Tibial nerve (tissue), 4 donors: ENCODE measurements around the gene ASGR2. TPM values are rescaled to one million over a fixed set of nuclear protein-coding genes. Genes with fewer than 3 reads are reported as not detected.

Experiments
- DNase-seq, 2 donors: peaks; one replicate each; pipeline ENCODE4 v3.0.0-alpha.2; 2019; ENCODE audit warnings: low spot score in 2 of 2
- H3K27ac ChIP-seq, 4 donors: fragments of 200-600 bp; sonication (generic) in 3 of 4; one replicate each; pipeline ENCODE4 v1.5.1; 2017 to 2019; ENCODE audit warnings: mild to moderate bottlenecking in 1 of 4
- H3K27me3 ChIP-seq, 2 donors: fragments of 200-600 bp; sonication (generic) in 1 of 2; one replicate each; pipeline versions ENCODE4 v1.5.1 to v1.6.0; 2017 to 2019
- H3K36me3 ChIP-seq, 3 donors: fragments of 200-600 bp; sonication (generic); one replicate each; pipeline ENCODE4 v1.5.1; 2018 to 2019
- H3K4me1 ChIP-seq, 4 donors: fragments of 200-600 bp; sonication (generic) in 3 of 4; one replicate each; pipeline ENCODE4 v1.5.1; 2017 to 2019
- H3K4me3 ChIP-seq, 4 donors: fragments of 200-600 bp; sonication (generic) in 3 of 4; one replicate each; pipeline ENCODE4 v1.5.1; 2017 to 2019; ENCODE audit warnings: mild to moderate bottlenecking in 1 of 4, moderate library complexity in 1 of 4
- H3K9me3 ChIP-seq, 4 donors: fragments of 200-600 bp; sonication (generic) in 3 of 4; one replicate each; pipeline ENCODE4 v1.5.1; 2017 to 2019
- CTCF ChIP-seq, 5 experiments: fragments of 200-600 bp in 3 of 5; fragments of 450-650 bp in 2 of 5; sonication (generic) in 3 of 5; IDR thresholded peaks; one replicate each; pipeline ENCODE4 v1.5.1; 2016 to 2019; ENCODE audit warnings: antibody characterized with exemption in 5 of 5, mild to moderate bottlenecking in 3 of 5, moderate library complexity in 2 of 5
- EP300 ChIP-seq, 2 donors: sonication (generic); formaldehyde crosslinking; IDR thresholded peaks; one replicate each; pipeline ENCODE4 v1.6.1; 2017; ENCODE audit warnings: antibody characterized with exemption in 2 of 2, mild to moderate bottlenecking in 1 of 2
- POLR2A ChIP-seq, 2 donors: fragments of 450-650 bp; IDR thresholded peaks; one replicate each; pipeline ENCODE4 v1.6.1; 2017; ENCODE audit warnings: antibody characterized with exemption in 2 of 2, mild to moderate bottlenecking in 2 of 2, moderate library complexity in 2 of 2
- WGBS, 2 donors: methylation state at CpG; one replicate each; pipeline ENCODE4 v1.1.5; 2018; 5-methylcytosine and 5-hydroxymethylcytosine counted together
- total RNA-seq, 4 donors: library from RNA; depleted of rRNA; stranded (reverse); fragments of >200 nt; gene quantifications; one replicate each; pipeline ENCODE4 v1.1.0, GENCODE V29; 2016

ASGR2 gene
- total RNA-seq, 4 donors from 2014 or later, result 0.60 TPM; not detected in 3

GRCh38 chr17:7110617-7111306 is 3.9 kb downstream of the ASGR2 start:
- TF ChIP-seq CTCF (IDR thresholded peaks at IDR 0.05), result no peak
- no peak for TF ChIP-seq POLR2A (IDR thresholded peaks at IDR 0.05)
- no peak for TF ChIP-seq EP300 (IDR thresholded peaks at IDR 0.05)

DNA sequence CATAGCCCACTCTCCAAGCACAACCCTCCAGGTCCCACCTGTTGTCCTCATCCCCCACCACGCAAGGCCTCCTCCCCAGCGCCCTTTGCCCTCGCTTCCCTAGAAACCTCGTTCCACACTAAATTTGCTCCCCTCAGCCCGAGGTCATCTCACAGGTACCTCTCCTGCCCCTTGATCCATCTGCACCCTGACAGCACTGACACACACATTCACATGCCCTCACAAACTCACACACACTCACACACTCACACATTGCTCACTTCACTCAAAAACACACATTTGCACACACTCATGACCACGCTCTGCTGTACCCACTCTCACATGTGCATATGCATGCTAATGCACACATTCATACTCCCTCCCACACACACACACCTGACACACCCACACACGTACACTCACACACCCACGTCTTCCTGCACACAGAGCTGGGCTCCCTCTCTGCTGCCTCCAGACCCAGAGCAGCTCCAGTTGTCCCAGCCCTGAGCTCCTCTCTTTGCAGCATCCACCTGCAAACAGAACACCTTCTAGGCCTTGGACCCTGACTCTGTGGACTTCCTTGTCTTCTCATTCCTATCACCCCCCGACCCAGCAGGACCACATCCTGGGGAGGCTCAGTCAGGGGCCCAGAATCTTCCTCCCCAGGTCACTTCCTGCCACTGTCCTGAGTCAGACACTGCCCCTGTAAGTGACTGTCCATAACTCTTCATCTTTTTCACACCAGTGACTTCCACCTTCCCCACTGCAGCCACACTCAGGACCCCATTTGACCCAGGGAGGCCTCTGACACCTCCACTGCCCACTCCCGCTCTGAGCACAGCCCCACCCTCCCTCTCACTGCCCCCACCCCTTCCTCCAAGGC is 4.9 kb downstream of the ASGR2 start:
- Histone ChIP-seq H3K27ac (no peak overlapping the region), H3K9me3 (no peaks in the 10 kb centered on the region), H3K4me1 (no peaks in the 10 kb centered on the region), H3K36me3 (no peaks in the 10 kb centered on the region), H3K4me3 (no peak overlapping the region), H3K27me3 (peaks cover 0 to 11% of the 10 kb centered on the region in 2 donors)
- no peak for DNase-seq
- TF ChIP-seq CTCF (IDR thresholded peaks at IDR 0.05) (no peak), EP300 (IDR thresholded peaks at IDR 0.05) (no peak), POLR2A (IDR thresholded peaks at IDR 0.05) (no peak)
- 70 to 77% methylated on average over 10 of the region's 10 CpGs for WGBS, 2 donors

More at GRCh38 chr17:7110617-7111306, 3.9 kb downstream of the ASGR2 start:
- Histone ChIP-seq H3K4me3 (no peak overlapping the region), H3K9me3 (no peaks in the 10 kb centered on the region), H3K36me3 (no peaks in the 10 kb centered on the region), H3K27ac (no peak overlapping the region), H3K27me3 (peaks cover 0 to 11% of the 10 kb centered on the region in 2 donors), H3K4me1 (peaks cover 0 to 2% (median 0%) of the 10 kb centered on the region in 4 donors)
- 44 to 48% methylated on average over 11 of the region's 11 CpGs for WGBS, 2 donors
- no peak for DNase-seq

DNA sequence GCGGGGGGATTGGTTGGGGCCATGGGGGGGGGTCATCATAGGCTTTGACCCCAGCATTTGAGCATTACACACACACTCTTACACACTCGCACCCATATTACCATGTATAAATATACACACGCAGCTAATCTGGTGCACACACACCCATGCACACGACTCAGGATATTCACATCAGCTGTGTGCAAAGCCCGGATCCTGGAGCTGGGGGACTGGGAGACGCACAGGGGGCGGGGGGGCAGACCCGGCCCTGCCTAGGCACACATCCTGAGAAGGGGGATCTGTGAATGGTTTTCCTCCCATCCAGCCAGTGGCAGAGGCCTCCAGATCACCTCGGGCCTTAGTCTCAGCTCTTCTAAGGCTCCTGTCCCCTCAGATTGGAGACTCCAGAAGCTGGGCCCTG is 5.6 kb downstream of the ASGR2 start:
- 74 to 76% methylated on average over 9 of the region's 9 CpGs for WGBS, 2 donors
- H3K4me3 ChIP-seq, result no peak overlapping the region
- peaks cover 0 to 11% of the 10 kb centered on the region in 2 donors for H3K27me3 ChIP-seq
- TF ChIP-seq CTCF (IDR thresholded peaks at IDR 0.05) (no peak), EP300 (IDR thresholded peaks at IDR 0.05) (no peak)
- DNase-seq, result no peak
- H3K9me3 ChIP-seq, result no peaks in the 10 kb centered on the region
- H3K4me1 ChIP-seq, result no peaks in the 10 kb centered on the region
- H3K36me3 ChIP-seq, result no peaks in the 10 kb centered on the region
- no peak overlapping the region for H3K27ac ChIP-seq

- H3K4me3 ChIP-seq, result no peak overlapping the region
- H3K27ac ChIP-seq, result no peak overlapping the region
- H3K27me3 ChIP-seq, result peaks cover 0 to 11% of the 10 kb centered on the region in 2 donors
- no peak for DNase-seq
- no peaks in the 10 kb centered on the region for H3K36me3 ChIP-seq
- TF ChIP-seq EP300 (IDR thresholded peaks at IDR 0.05) (no peak), POLR2A (IDR thresholded peaks at IDR 0.05) (no peak), CTCF (IDR thresholded peaks at IDR 0.05) (no peak)
- WGBS, 2 donors, result 85 to 90% methylated on average over 10 of the region's 10 CpGs
- H3K9me3 ChIP-seq, result no peaks in the 10 kb centered on the region
- no peaks in the 10 kb centered on the region for H3K4me1 ChIP-seq
Measured at GRCh38 chr17:7108560-7108925, 6.1 kb downstream of the ASGR2 start.
